Erythroblast (primary cell): ENCODE results near the gene DOCK1.

Experiments used
- GATA1 ChIP-seq: IDR thresholded peaks from 2 replicates; pipeline ENCODE4 v1.6.1; 2011; ENCODE audit warnings: low read depth, mild to moderate bottlenecking, control low read depth, low read length, moderate library complexity
- POLR2A ChIP-seq: IDR thresholded peaks from 2 replicates; pipeline ENCODE4 v1.6.1; 2011; ENCODE audit warnings: mild to moderate bottlenecking, low read length

GRCh38 chr10:127280446-127280845 lies 375.2 kb downstream of the DOCK1 start:
- no peak for TF ChIP-seq POLR2A
- TF ChIP-seq GATA1, result no peak
